Bronchial epithelial cell (primary cell): Measurements from ENCODE around the gene RBM8A. TPM values are rescaled to one million over a fixed set of nuclear protein-coding genes. Genes with fewer than 3 reads are reported as not detected.

ENCODE experiments used
- DNase-seq: peaks from one replicate; pipeline ENCODE4 v3.0.0-alpha.2; 2010; ENCODE audit warnings: low read depth
- FAIRE-seq: peaks from 2 replicates; lab custom pipeline; 2011; peaks lifted over from hg19 to GRCh38; lab: Jason Lieb, UNC
- H3K27me3 ChIP-seq: 2 replicates; pipeline ENCODE4 v1.5.1; 2011; ENCODE audit warnings: low read length; ENCODE audit not compliant: control insufficient read depth, insufficient read depth
- H3K36me3 ChIP-seq: 2 replicates; pipeline ENCODE4 v1.5.1; 2011; ENCODE audit warnings: low read length; ENCODE audit not compliant: control insufficient read depth, insufficient read depth
- H3K4me3 ChIP-seq: 2 replicates; pipeline ENCODE4 v1.5.1; 2011; ENCODE audit warnings: mild to moderate bottlenecking, low read depth, low read length, control low read depth
- total RNA-seq: library from RNA; depleted of rRNA; stranded (reverse); fragments of >200 nt; gene quantifications from 2 replicates; pipeline ENCODE4 v1.2.1, GENCODE V29; 2014
- TF ChIP-seq, protein P1 (sequence below): IDR thresholded peaks from 2 replicates; pipeline ENCODE4 v1.5.1; 2011; ENCODE audit warnings: mild to moderate bottlenecking, moderate library complexity, low read length, control low read depth, inconsistent platforms; ENCODE audit not compliant: insufficient read depth, severe bottlenecking

The RBM8A gene
- total RNA-seq, 1 donor from 2014 or later = 221 TPM

DNA sequence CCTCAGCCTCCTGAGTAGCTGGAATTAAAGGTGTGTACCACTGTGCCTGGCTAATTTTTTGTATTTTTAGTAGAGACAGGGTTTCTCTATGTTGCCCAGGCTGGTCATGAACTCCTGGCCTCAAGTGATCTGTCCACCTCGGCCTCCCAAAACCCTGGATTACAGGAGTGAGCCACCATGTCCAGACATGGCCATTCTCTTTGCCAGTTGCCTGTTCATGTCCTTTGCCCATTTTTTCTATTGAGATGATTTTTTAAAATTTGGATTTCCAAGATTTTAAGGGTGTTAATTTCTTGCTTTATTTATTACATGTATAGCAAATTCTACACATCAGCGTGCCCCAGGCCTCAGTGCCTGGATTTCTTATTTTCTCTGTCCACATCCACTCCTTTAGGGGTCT, 40.0 kb upstream of the RBM8A start:
- FAIRE-seq (no peak), DNase-seq (no peak)
- no peaks in the 10 kb centered on the region for H3K27me3 ChIP-seq
- no peak overlapping the region for H3K4me3 ChIP-seq
- TF ChIP-seq, protein P1, sequence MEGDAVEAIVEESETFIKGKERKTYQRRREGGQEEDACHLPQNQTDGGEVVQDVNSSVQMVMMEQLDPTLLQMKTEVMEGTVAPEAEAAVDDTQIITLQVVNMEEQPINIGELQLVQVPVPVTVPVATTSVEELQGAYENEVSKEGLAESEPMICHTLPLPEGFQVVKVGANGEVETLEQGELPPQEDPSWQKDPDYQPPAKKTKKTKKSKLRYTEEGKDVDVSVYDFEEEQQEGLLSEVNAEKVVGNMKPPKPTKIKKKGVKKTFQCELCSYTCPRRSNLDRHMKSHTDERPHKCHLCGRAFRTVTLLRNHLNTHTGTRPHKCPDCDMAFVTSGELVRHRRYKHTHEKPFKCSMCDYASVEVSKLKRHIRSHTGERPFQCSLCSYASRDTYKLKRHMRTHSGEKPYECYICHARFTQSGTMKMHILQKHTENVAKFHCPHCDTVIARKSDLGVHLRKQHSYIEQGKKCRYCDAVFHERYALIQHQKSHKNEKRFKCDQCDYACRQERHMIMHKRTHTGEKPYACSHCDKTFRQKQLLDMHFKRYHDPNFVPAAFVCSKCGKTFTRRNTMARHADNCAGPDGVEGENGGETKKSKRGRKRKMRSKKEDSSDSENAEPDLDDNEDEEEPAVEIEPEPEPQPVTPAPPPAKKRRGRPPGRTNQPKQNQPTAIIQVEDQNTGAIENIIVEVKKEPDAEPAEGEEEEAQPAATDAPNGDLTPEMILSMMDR = no peak
- no peaks in the 10 kb centered on the region for H3K36me3 ChIP-seq

DNA sequence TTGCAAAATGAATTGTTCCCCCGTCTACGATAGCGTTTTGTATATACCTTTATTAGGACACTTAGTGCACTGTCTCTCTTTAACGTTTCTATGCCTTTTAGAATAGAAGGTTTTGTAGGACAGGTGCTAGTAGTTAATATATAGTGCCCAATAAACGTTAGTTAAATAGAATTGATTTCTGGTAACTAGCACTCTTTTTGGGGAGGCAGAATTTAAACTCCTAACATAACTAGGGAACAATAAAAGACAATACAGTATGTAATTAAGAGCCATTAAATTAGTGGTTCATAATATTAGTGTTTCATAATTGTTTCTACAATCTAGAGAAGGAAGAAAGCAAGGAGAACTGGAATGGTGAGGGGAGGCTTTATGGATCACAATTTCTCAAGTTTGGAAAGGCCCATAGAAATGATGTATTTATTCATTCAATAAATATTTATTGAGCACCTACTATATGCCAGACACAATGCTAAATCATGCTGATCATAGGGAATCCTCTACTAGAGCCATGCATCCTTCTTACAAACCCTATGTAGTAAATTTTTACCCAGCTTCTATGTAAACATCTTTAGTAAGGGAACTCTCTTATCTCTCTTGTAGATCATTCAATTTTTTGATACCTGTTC, 37.9 kb upstream of the RBM8A start:
- DNase-seq (no peak), FAIRE-seq (no peak)
- Histone ChIP-seq H3K4me3 (peak overlapping the region; percentile 67), H3K27me3 (no peaks in the 10 kb centered on the region), H3K36me3 (no peaks in the 10 kb centered on the region)
- TF ChIP-seq, protein P1 = no peak

DNA sequence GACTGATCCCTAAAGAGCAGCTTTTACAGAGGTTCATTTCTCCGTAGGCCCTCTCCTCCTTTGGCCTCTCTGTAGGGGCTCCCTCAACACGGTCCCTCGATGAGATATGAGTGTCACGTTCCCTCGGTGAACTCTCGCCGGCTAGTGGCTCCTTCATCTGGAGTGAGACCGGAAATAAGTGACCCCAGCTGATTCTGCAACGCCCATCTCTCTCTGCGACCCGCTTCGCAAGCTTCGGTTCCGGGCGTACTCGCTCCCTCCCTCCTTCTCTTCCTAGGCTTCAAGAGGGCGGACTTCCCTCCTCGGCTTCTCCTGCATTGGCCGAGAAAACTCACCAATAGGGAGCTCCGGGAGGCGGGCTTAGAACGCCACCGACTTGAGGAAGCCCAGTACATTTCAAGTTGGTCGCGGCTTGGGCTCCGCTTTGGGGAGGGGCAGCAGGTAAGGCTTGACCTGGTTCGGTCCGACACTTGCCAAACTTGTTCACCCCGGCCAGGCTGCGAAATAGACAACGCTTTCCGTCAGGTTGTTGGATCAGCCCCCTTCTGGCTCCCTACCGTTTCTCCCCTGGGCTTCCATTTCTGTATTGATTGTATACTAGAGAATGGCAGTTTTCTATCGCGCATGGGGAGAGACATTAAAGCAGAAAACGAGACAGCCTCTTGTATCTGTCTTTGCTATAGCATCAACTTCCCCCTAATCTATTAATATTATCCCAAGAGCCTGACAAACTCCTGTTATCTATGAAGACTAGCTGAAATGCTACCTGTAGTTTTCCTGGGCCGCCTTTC, 37.2 kb upstream of the RBM8A start, which contains the start of the genes ANKRD34A and POLR3GL:
Gene ANKRD34A (minus strand): TSS at position 248 of the 791 bp plus-strand sequence. CDS start 2,816 bp downstream, outside the sequence.
Gene POLR3GL (plus strand): TSS at position 363 of the 791 bp plus-strand sequence. CDS start 10,176 bp downstream, outside the sequence.
- Histone ChIP-seq H3K36me3 (no peaks in the 10 kb centered on the region), H3K4me3 (peak within 1 kb of the TSS; percentile 67), H3K27me3 (no peaks in the 10 kb centered on the region)
- TF ChIP-seq, protein P1 = no peak
- FAIRE-seq (no peak), DNase-seq (peak; percentile 95)

DNA sequence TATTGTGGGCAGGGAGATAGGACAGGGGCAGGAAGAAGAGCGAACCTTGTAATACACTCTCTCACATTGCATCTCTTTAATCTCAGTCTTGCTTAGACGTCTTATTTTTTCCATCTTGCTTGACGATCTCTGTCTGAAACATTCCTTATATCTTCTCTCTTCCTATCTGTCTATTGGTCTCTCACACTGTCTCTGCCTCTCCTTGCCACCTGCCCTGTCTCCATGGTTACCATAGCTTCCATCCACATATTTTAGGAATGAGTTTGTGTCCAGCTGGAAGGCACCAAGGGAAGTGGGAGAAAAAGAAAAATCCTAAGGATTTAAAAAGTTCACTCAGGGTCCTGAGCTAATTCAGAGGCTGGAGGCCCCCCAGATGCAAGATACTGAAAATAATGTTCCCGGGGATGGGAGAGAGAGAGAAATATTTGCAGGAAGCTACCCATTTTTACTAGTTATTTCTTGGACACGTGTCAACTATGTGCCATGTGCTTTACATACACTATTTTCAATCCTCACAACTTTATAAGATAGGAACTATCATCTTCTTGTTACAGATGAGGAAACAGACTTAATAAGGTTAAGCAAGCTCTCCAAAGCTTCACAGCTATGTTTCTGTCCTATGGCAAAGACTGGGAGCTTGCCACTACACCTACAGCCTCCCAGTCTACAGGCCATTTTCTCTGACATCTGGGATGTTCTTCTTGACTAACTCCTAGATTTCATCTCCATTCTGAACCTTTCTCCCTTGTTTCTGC, 36.2 kb upstream of the RBM8A start:
- FAIRE-seq (no peak), DNase-seq (peak; percentile 61)
- H3K4me3 ChIP-seq = no peak overlapping the region
- H3K36me3 ChIP-seq = no peaks in the 10 kb centered on the region
- no peaks in the 10 kb centered on the region for H3K27me3 ChIP-seq
- TF ChIP-seq, protein P1 = no peak

DNA sequence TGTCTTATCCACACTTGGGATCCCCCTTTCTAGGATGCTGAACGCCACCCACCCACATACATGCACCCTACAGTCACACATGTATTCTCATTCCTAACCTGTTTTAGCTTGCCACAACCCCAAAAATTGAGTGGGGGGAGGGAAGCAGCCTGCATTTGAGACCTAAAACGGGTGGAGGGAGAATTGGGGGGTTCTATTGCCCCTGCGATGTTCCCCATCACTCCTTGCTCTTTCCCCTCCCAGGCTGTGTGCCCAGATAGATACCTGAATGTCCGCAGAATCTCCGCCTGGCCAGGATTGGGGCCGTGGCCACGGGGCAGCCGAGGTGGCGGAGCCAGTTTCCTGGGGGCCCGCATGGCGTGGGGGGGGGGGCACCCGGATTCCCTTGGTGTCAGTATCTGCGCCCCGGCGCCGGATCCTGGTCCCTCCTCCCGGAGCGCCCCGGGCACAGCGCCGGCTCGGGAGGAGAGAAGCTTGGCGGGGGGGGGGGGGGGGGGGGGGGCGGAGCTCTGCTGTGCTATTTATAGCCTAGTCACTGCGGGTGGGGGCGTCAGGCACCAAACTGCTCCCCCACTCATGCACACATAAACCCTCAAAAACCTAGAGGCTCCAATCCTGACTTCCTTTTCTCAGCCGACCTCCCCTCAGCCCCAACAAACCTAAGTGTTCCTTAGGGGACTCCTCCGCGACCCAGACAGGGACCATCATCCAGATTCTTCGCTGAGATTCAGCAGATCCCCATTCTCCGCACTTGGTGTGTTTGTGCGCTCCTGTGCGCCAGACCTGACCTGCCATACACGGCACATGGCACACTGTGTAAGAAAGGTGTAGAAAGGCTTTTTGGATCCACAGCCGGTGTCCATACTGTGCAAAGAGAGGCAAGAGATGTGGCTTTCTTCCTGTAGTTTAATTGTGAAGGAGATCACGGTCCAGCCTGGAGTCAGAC, 35.1 kb upstream of the RBM8A start:
- TF ChIP-seq, protein P1 = no peak
- no peak for DNase-seq
- Histone ChIP-seq H3K4me3 (peak overlapping the region; percentile 48), H3K36me3 (no peaks in the 10 kb centered on the region), H3K27me3 (no peaks in the 10 kb centered on the region)
- no peak for FAIRE-seq
